A673 (cell line): ENCODE results near the gene CDIP1. TPM values are rescaled to one million over a fixed set of nuclear protein-coding genes. Genes with fewer than 3 reads are reported as not detected.

Experiments used
- BruUV-seq: library from RNA; stranded (reverse); fragments of 400-500 nt; replicated peaks from 2 replicates; lab custom pipeline; 2021; lab: Mats Ljungman, UMichigan
- CTCF ChIA-PET: fragments of 300-600 bp; sonication (Branson Sonifier 250); formaldehyde crosslinking; loops from one replicate; lab custom pipeline; 2022; ENCODE audit warnings: antibody characterized with exemption; lab: Charles Lee
- POLR2A ChIA-PET: fragments of 300-600 bp; sonication (Branson Sonifier 250); formaldehyde crosslinking; loops from one replicate; lab custom pipeline; 2022; ENCODE audit warnings: antibody characterized with exemption; ENCODE audit not compliant: low non-redundant PET; lab: Charles Lee
- DNase-seq: peaks from one replicate; pipeline ENCODE4 v3.0.0-alpha.2; 2015; ENCODE audit warnings: low spot score
- H3K27ac ChIP-seq: fragments of 200-600 bp; sonication (generic); 2 replicates; pipeline ENCODE4 v1.5.1; 2016; ENCODE audit warnings: mixed run types, low read depth, mild to moderate bottlenecking, mixed read lengths, antibody characterized with exemption, low read length; ENCODE audit not compliant: poor library complexity, severe bottlenecking
- H3K27me3 ChIP-seq: fragments of 200-600 bp; sonication (generic); replicated peaks from 2 replicates; pipeline ENCODE4 v1.6.1; 2017; ENCODE audit warnings: mixed run types, low read depth, mild to moderate bottlenecking, mixed read lengths, antibody characterized with exemption, low read length; ENCODE audit not compliant: insufficient read depth, poor library complexity
- H3K36me3 ChIP-seq: fragments of 200-600 bp; sonication (generic); 2 replicates; pipeline ENCODE4 v1.6.1; 2016; ENCODE audit warnings: mixed run types, mild to moderate bottlenecking, mixed read lengths, antibody characterized with exemption, low read length; ENCODE audit not compliant: insufficient read depth, poor library complexity, severe bottlenecking
- H3K4me1 ChIP-seq: fragments of 200-600 bp; sonication (generic); 2 replicates; pipeline ENCODE4 v1.6.1; 2017; ENCODE audit warnings: mixed run types, mild to moderate bottlenecking, mixed read lengths, antibody characterized with exemption, low read length; ENCODE audit not compliant: insufficient read depth, poor library complexity, severe bottlenecking
- H3K4me3 ChIP-seq: fragments of 200-600 bp; sonication (generic); 2 replicates; pipeline ENCODE4 v1.5.1; 2016; ENCODE audit warnings: low read depth, mixed run types, mild to moderate bottlenecking, mixed read lengths, low read length; ENCODE audit not compliant: poor library complexity, severe bottlenecking
- H3K9me3 ChIP-seq: fragments of 200-600 bp; sonication (generic); 2 replicates; pipeline ENCODE4 v1.6.1; 2016; ENCODE audit warnings: mixed run types, low read depth, mild to moderate bottlenecking, mixed read lengths, antibody characterized with exemption, low read length; ENCODE audit not compliant: poor library complexity, severe bottlenecking
- CTCF ChIP-seq: fragments of 300-800, 200-600 bp; sonication (generic); conservative IDR thresholded peaks from 2 replicates; pipeline ENCODE4 v1.5.1; 2017; ENCODE audit warnings: low read depth, mild to moderate bottlenecking, antibody characterized with exemption, low read length, moderate library complexity, mixed read lengths
- EZH2 ChIP-seq: fragments of 200-600 bp; sonication (generic); IDR thresholded peaks from 2 replicates; pipeline ENCODE4 v1.6.1; 2017; ENCODE audit warnings: borderline replicate concordance, low read depth, mild to moderate bottlenecking, mixed read lengths, antibody characterized with exemption, low read length; ENCODE audit not compliant: poor library complexity, severe bottlenecking
- intact Hi-C: fragments of 100-400 bp; cut with micrococcal nuclease; formaldehyde crosslinking; loops from one replicate; pipeline ENCODE4 v1.10.0; 2022; ENCODE audit not compliant: unreplicated experiment
- total RNA-seq: library from RNA; stranded (reverse); gene quantifications from 2 replicates; pipeline ENCODE4 v1.2.3, GENCODE V29; 2021

The CDIP1 gene
- total RNA-seq, 1 experiment from 2014 or later: 12.8 TPM

GRCh38 chr16:4463522-4464163 is 74.9 kb downstream of the CDIP1 start:
- no TSS peak for BruUV-seq
- Histone ChIP-seq H3K27me3 (no peaks in the 10 kb centered on the region), H3K4me1 (no peaks in the 10 kb centered on the region), H3K36me3 (peaks cover 58% of the 10 kb centered on the region), H3K4me3 (no peak overlapping the region), H3K9me3 (no peaks in the 10 kb centered on the region), H3K27ac (no peak overlapping the region)
- ChIA-PET POLR2A (interaction anchor here (0.6 kb wide), 1 partner anchor 12 kb away, joined by 18 read pairs; no protein-coding TSS in a partner anchor), CTCF (no interaction called here)
- DNase-seq: no peak
- intact Hi-C loops: no loop called here
- TF ChIP-seq EZH2 (no peak), CTCF (no peak)

- TF ChIP-seq EZH2 (no peak), CTCF (no peak)
- ChIA-PET CTCF (no interaction called here), POLR2A (no interaction called here)
- Histone ChIP-seq H3K36me3 (peaks cover 57% of the 10 kb centered on the region), H3K4me1 (no peaks in the 10 kb centered on the region), H3K4me3 (no peak overlapping the region), H3K27ac (peak overlapping the region; percentile 59), H3K9me3 (no peaks in the 10 kb centered on the region), H3K27me3 (no peaks in the 10 kb centered on the region)
- DNase-seq: peak; percentile 37
- no TSS peak for BruUV-seq
- intact Hi-C loops: no loop called here
These were observed 77.1 kb downstream of the CDIP1 start for GRCh38 chr16:4461250-4462085.

- intact Hi-C loops: no loop called here
- CTCF ChIA-PET: interaction anchor here (0.7 kb wide), 1 partner anchor 25 kb away, joined by 11 read pairs; no protein-coding TSS in a partner anchor
- no TSS peak for BruUV-seq
These were observed 77.7 kb downstream of the CDIP1 start for GRCh38 chr16:4460936-4461249.

More at GRCh38 chr16:4460936-4461249, 77.7 kb downstream of the CDIP1 start:
- H3K4me1 ChIP-seq: no peaks in the 10 kb centered on the region
- POLR2A ChIA-PET: no interaction called here
- H3K27me3 ChIP-seq: no peaks in the 10 kb centered on the region
- H3K4me3 ChIP-seq: no peak overlapping the region
- TF ChIP-seq EZH2 (no peak), CTCF (no peak)
- peak overlapping the region; percentile 59 for H3K27ac ChIP-seq
- peaks cover 57% of the 10 kb centered on the region for H3K36me3 ChIP-seq
- no peak for DNase-seq
- no peaks in the 10 kb centered on the region for H3K9me3 ChIP-seq

Other genes starting within 250 kb of the CDIP1 start
- 10.6 and 15.4 TPM in 2 replicates for gene GLIS2, start 222.7 kb downstream of the CDIP1 start, total RNA-seq
- 89.7 and 90.3 TPM in 2 replicates for gene PAM16, start 187.5 kb downstream of the CDIP1 start, total RNA-seq
- gene VASN, start 166.9 kb downstream of the CDIP1 start, total RNA-seq: 5.4 and 6.6 TPM in 2 replicates
- 24.4 and 31.2 TPM in 2 replicates for gene CORO7, start 122.2 kb downstream of the CDIP1 start, total RNA-seq
- 101 and 105 TPM in 2 replicates for gene DNAJA3, start 112.9 kb downstream of the CDIP1 start, total RNA-seq
- gene NMRAL1, start 64.1 kb downstream of the CDIP1 start, total RNA-seq: 85.8 and 98.8 TPM in 2 replicates
- 59.4 and 63.0 TPM in 2 replicates for gene HMOX2, start 62.4 kb downstream of the CDIP1 start, total RNA-seq
- gene C16orf96, start 17.6 kb upstream of the CDIP1 start, total RNA-seq: not detected in 2 replicates
- 36.3 and 36.5 TPM in 2 replicates for gene UBALD1, start 76.1 kb upstream of the CDIP1 start, total RNA-seq
- gene MGRN1, start 86.1 kb upstream of the CDIP1 start, total RNA-seq: 54.6 and 61.4 TPM in 2 replicates
- 29.7 and 33.8 TPM in 2 replicates for gene NUDT16L1, start 154.8 kb upstream of the CDIP1 start, total RNA-seq
- gene ANKS3, start 195.5 kb upstream of the CDIP1 start, total RNA-seq: 26.9 and 30.3 TPM in 2 replicates
- 0.15 and 0.72 TPM in 2 replicates for gene DNAAF8, start 195.8 kb upstream of the CDIP1 start, total RNA-seq
- 16.8 and 19.1 TPM in 2 replicates for gene ZNF500, start 228.4 kb upstream of the CDIP1 start, total RNA-seq
- gene SEPTIN12, start 249.6 kb upstream of the CDIP1 start, total RNA-seq: not detected in 2 replicates